SU-DHL-6 (cell line): ENCODE results near the gene NPBWR2.

Experiments used
- EZH2phosphoT487 ChIP-seq: fragments of 200-600 bp; sonication (generic), shearing (Covaris generic); conservative IDR thresholded peaks from 2 replicates; pipeline ENCODE4 v1.6.1; 2018; ENCODE audit warnings: mild to moderate bottlenecking, antibody characterized with exemption, low read length, moderate library complexity, mixed read lengths
- TF ChIP-seq, protein P1 (sequence below): fragments of 200-600 bp; sonication (generic); IDR thresholded peaks from one replicate; pipeline ENCODE4 v1.5.1; 2017; ENCODE audit warnings: antibody characterized with exemption, mild to moderate bottlenecking, low read length, moderate library complexity; ENCODE audit not compliant: insufficient read depth, poor library complexity, severe bottlenecking

DNA sequence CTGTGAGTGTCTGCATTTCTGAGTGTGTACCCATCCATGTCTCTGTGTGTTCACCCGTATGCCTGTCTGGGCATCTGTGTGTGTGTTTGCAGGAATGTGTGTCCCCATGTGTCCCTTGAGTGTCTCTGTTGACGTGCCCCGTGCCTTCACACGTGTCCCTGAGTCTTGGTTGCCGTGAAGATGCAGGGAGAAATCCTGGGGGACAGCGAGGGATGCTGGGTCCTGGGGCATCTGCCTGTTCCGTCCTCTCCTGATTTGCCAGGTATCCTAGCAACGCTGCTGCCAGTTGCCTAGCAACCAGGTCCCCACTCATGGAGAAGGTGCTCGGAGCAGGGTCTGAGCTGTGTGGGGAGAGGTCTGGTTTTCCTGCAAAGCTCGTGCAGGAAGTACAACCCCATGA is 17.2 kb downstream of the NPBWR2 start:
- TF ChIP-seq, protein P1, sequence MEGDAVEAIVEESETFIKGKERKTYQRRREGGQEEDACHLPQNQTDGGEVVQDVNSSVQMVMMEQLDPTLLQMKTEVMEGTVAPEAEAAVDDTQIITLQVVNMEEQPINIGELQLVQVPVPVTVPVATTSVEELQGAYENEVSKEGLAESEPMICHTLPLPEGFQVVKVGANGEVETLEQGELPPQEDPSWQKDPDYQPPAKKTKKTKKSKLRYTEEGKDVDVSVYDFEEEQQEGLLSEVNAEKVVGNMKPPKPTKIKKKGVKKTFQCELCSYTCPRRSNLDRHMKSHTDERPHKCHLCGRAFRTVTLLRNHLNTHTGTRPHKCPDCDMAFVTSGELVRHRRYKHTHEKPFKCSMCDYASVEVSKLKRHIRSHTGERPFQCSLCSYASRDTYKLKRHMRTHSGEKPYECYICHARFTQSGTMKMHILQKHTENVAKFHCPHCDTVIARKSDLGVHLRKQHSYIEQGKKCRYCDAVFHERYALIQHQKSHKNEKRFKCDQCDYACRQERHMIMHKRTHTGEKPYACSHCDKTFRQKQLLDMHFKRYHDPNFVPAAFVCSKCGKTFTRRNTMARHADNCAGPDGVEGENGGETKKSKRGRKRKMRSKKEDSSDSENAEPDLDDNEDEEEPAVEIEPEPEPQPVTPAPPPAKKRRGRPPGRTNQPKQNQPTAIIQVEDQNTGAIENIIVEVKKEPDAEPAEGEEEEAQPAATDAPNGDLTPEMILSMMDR, result no peak
- no peak for TF ChIP-seq EZH2phosphoT487
